ENCODE data around the gene ATG14.

Gene ATG14

DNA sequence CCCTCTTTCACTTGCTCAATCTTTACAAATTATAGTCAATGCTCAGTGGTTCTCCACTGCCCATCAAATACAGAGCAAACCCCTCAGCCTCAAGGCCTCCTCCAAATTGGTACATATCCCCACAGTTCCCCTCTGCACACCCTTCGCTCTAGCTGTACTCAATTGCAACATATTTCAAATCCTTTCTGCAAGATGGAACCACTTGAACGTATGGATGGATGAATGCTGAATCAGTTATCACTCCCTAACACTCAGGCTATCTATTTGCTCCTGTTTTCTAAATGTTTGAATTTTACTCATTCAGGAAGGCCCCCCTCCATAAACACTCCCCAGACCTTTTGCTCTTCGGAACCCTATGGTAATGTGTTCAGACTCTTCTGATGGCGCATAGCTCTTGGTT is 24.5 kb downstream of the ATG14 start:
- Histone ChIP-seq H3K4me2 (ENCODE audit: low read depth, low read length, poor library complexity, severe bottlenecking) (no peak overlapping the region), H4K20me1 (ENCODE audit: insufficient read depth, low read length, poor library complexity, severe bottlenecking) (no peaks in the 10 kb centered on the region), H3F3A (ENCODE audit: low read depth) (no peaks in the 10 kb centered on the region), H3K36me3 (ENCODE audit: insufficient read depth, low read length) (peaks cover 16% of the 10 kb centered on the region; the same call in 1 of the 2 replicates), H3K9ac (ENCODE audit: low read depth, low read length, poor library complexity, severe bottlenecking) (no peak overlapping the region), H2AFZ (ENCODE audit: low read length) (no peak overlapping the region), H3K9me3 (ENCODE audit: insufficient read depth, low read depth, low read length) (no peaks in the 10 kb centered on the region), H3K4me1 (ENCODE audit: insufficient read depth, low read length, poor library complexity, severe bottlenecking) (peaks cover 10% of the 10 kb centered on the region), H3K79me2 (ENCODE audit: insufficient read depth, low read length) (no peaks in the 10 kb centered on the region), H3K27me3 (ENCODE audit: insufficient read depth, low read length, poor library complexity, severe bottlenecking) (no peaks in the 10 kb centered on the region), H3K4me3 (ENCODE audit: low read length, poor library complexity, severe bottlenecking) (no peak overlapping the region), H3K9me2 (replicated peaks; ENCODE audit: low read depth, low read length) (no peaks in the 10 kb centered on the region)
- no peak for TF ChIP-seq EZH2phosphoT487 (IDR thresholded peaks at IDR 0.05; ENCODE audit: borderline replicate concordance)
- TF ChIP-seq, protein P1, sequence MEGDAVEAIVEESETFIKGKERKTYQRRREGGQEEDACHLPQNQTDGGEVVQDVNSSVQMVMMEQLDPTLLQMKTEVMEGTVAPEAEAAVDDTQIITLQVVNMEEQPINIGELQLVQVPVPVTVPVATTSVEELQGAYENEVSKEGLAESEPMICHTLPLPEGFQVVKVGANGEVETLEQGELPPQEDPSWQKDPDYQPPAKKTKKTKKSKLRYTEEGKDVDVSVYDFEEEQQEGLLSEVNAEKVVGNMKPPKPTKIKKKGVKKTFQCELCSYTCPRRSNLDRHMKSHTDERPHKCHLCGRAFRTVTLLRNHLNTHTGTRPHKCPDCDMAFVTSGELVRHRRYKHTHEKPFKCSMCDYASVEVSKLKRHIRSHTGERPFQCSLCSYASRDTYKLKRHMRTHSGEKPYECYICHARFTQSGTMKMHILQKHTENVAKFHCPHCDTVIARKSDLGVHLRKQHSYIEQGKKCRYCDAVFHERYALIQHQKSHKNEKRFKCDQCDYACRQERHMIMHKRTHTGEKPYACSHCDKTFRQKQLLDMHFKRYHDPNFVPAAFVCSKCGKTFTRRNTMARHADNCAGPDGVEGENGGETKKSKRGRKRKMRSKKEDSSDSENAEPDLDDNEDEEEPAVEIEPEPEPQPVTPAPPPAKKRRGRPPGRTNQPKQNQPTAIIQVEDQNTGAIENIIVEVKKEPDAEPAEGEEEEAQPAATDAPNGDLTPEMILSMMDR (conservative IDR thresholded peaks at IDR 0.05; ENCODE audit: low read length) = no peak

DNA sequence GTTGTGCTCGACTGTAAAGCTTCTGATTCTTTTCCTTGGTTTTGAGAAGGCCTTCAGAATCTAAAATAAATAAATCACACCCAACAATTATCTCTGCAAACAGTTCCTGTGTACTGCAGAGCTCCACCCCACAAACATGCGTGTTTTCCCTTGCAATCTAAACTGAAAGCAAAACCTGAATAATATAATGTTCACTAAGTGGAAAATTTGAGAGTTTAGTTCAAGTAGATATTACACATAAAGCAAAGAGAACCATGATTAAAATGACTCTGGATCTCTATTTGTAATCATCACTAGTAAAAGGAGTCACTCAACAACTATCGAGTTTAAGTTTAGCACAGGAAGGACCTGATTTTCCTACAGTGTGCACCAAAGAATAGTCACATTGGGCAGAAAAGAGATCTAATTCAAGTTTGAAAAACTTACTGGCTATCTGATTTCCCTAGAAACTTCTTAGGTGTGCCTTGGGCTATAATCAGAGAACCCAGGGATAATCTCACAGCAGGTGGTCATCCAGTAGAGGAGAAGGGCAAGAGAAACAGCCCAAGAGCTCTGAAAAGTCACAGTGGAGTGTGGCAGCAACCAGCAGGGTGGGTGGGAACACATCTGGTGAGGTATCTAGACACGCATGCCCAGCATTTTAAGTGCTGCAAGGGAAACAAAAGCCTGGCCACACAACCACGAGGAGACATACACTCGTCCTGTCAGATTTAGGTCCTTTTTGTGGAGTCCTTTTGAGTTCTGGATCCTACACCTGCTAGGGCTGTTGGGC is 25.4 kb downstream of the ATG14 start:
- Histone ChIP-seq H3K4me2 (ENCODE audit: low read depth, low read length, poor library complexity, severe bottlenecking) (no peak overlapping the region), H3K9me3 (ENCODE audit: insufficient read depth, low read depth, low read length) (no peaks in the 10 kb centered on the region), H3K79me2 (ENCODE audit: insufficient read depth, low read length) (no peaks in the 10 kb centered on the region), H3K4me1 (ENCODE audit: insufficient read depth, low read length, poor library complexity, severe bottlenecking) (peaks cover 10% of the 10 kb centered on the region), H3K9ac (ENCODE audit: low read depth, low read length, poor library complexity, severe bottlenecking) (no peak overlapping the region), H3K4me3 (ENCODE audit: low read length, poor library complexity, severe bottlenecking) (no peak overlapping the region), H3K27me3 (ENCODE audit: insufficient read depth, low read length, poor library complexity, severe bottlenecking) (no peaks in the 10 kb centered on the region), H2AFZ (ENCODE audit: low read length) (no peak overlapping the region), H3F3A (ENCODE audit: low read depth) (no peaks in the 10 kb centered on the region), H3K36me3 (ENCODE audit: insufficient read depth, low read length) (peaks cover 24% of the 10 kb centered on the region; the same call in 1 of the 2 replicates), H4K20me1 (ENCODE audit: insufficient read depth, low read length, poor library complexity, severe bottlenecking) (no peaks in the 10 kb centered on the region), H3K9me2 (replicated peaks; ENCODE audit: low read depth, low read length) (no peaks in the 10 kb centered on the region)
- TF ChIP-seq, protein P1 (conservative IDR thresholded peaks at IDR 0.05; ENCODE audit: low read length) = no peak
- TF ChIP-seq EZH2phosphoT487 (IDR thresholded peaks at IDR 0.05; ENCODE audit: borderline replicate concordance) = no peak

DNA sequence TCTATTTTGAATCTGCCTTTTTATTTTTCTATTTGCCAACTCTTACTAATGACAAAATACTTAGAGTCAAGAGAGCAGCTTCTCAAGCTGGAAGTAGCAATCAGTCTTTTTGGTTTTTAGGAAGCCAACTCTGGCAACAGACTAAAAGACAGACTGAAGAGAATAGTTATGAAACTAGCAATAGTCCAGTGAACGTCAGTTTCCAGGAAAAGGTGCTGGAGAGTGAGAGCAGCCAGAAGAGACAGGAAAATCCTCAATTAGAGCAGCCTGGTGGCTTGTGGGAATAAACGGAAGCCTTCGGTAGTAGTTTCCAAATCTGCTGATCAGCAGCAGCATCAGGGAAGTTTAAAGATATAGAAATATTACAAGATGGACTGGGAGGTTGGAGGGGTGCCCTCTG is 27.1 kb downstream of the ATG14 start:
- no peak overlapping the region for H3K4me2 ChIP-seq (ENCODE audit: low read depth, low read length, poor library complexity, severe bottlenecking)

More for the DNA sequence above, 27.1 kb downstream of the ATG14 start:
- Histone ChIP-seq H3F3A (ENCODE audit: low read depth) (no peaks in the 10 kb centered on the region), H3K4me3 (ENCODE audit: low read length, poor library complexity, severe bottlenecking) (no peak overlapping the region), H3K9ac (ENCODE audit: low read depth, low read length, poor library complexity, severe bottlenecking) (no peak overlapping the region), H3K36me3 (ENCODE audit: insufficient read depth, low read length) (peaks cover 34% of the 10 kb centered on the region; the same call in 1 of the 2 replicates), H3K79me2 (ENCODE audit: insufficient read depth, low read length) (no peaks in the 10 kb centered on the region), H4K20me1 (ENCODE audit: insufficient read depth, low read length, poor library complexity, severe bottlenecking) (no peaks in the 10 kb centered on the region), H2AFZ (ENCODE audit: low read length) (no peak overlapping the region), H3K9me3 (ENCODE audit: insufficient read depth, low read depth, low read length) (no peaks in the 10 kb centered on the region), H3K9me2 (replicated peaks; ENCODE audit: low read depth, low read length) (no peaks in the 10 kb centered on the region), H3K4me1 (ENCODE audit: insufficient read depth, low read length, poor library complexity, severe bottlenecking) (peaks cover 10% of the 10 kb centered on the region), H3K27me3 (ENCODE audit: insufficient read depth, low read length, poor library complexity, severe bottlenecking) (no peaks in the 10 kb centered on the region)
- no peak for TF ChIP-seq EZH2phosphoT487 (IDR thresholded peaks at IDR 0.05; ENCODE audit: borderline replicate concordance)
- TF ChIP-seq, protein P1 (conservative IDR thresholded peaks at IDR 0.05; ENCODE audit: low read length) = no peak
